NAMALWA (cell line): ENCODE results near the gene DHRS4L2.
"Not testable (repeated sequence)": the region's sequence is repeated elsewhere in the genome, so short reads cannot be mapped to it uniquely, and the experiment has no call there.

Experiments used
- DNase-seq: peaks from one replicate; pipeline ENCODE4 v3.0.0-alpha.2; 2015; ENCODE audit warnings: low spot score

DHRS4L2 gene

GRCh38 chr14:23988607-23989363 is at the start of gene DHRS4L2:
DHRS4L2 (plus strand) TSS chr14:23988929; CDS start chr14:23988948, 19 bp downstream.
- peak; percentile 65 for DNase-seq

- no peak for DNase-seq
Observed at GRCh38 chr14:23939607-23940326, 49.0 kb upstream of the DHRS4L2 start.

- no peak for DNase-seq
Observed at GRCh38 chr14:23941230-23941629, 47.5 kb upstream of the DHRS4L2 start.

- no peak for DNase-seq
Observed at GRCh38 chr14:23941669-23942068, 47.1 kb upstream of the DHRS4L2 start.

- no peak for DNase-seq
Observed at GRCh38 chr14:23942587-23942986, 46.1 kb upstream of the DHRS4L2 start.

GRCh38 chr14:23949069-23949468 is 39.7 kb upstream of the DHRS4L2 start:
- DNase-seq, result not testable (repeated sequence)

- no peak for DNase-seq
Observed at GRCh38 chr14:23950411-23951135, 38.2 kb upstream of the DHRS4L2 start.

- DNase-seq, result not testable (repeated sequence)
Observed at GRCh38 chr14:23951136-23951466, 37.6 kb upstream of the DHRS4L2 start.

GRCh38 chr14:23951590-23952201 is 37.0 kb upstream of the DHRS4L2 start:
- no peak for DNase-seq

- DNase-seq, result not testable (repeated sequence)
Observed at GRCh38 chr14:23953116-23953463, 35.6 kb upstream of the DHRS4L2 start.

GRCh38 chr14:23953464-23954278 is 35.1 kb upstream of the DHRS4L2 start, which contains the start of gene DHRS4:
DHRS4 (plus strand) TSS chr14:23953770; CDS start chr14:23953789, 19 bp downstream.
- DNase-seq, result peak; percentile 46

- DNase-seq, result not testable (repeated sequence)
Observed at GRCh38 chr14:23954279-23954614, 34.5 kb upstream of the DHRS4L2 start.

- DNase-seq, result not testable (repeated sequence)
Observed at GRCh38 chr14:23954965-23955364, 33.8 kb upstream of the DHRS4L2 start.

- DNase-seq, result not testable (repeated sequence)
Observed at GRCh38 chr14:23955811-23956210, 32.9 kb upstream of the DHRS4L2 start.

- not testable (repeated sequence) for DNase-seq
Observed at GRCh38 chr14:23957913-23958569, 30.7 kb upstream of the DHRS4L2 start.

- not testable (repeated sequence) for DNase-seq
Observed at GRCh38 chr14:23960899-23961298, 27.8 kb upstream of the DHRS4L2 start.

GRCh38 chr14:23961704-23962103 is 27.0 kb upstream of the DHRS4L2 start:
- DNase-seq, result not testable (repeated sequence)

GRCh38 chr14:23969130-23969480 is 19.6 kb upstream of the DHRS4L2 start:
- not testable (repeated sequence) for DNase-seq

- DNase-seq, result not testable (repeated sequence)
Observed at GRCh38 chr14:23969481-23970282, 19.0 kb upstream of the DHRS4L2 start.

- not testable (repeated sequence) for DNase-seq
Observed at GRCh38 chr14:23970283-23970659, 18.5 kb upstream of the DHRS4L2 start.
